ES-I3 (cell line): ENCODE results near the gene MTRF1L.

ENCODE experiments used
- H3K36me3 ChIP-seq: 2 replicates; pipeline ENCODE4 v1.6.1; 2013; ENCODE audit warnings: mild to moderate bottlenecking, low read length, control low read depth, moderate library complexity; ENCODE audit not compliant: insufficient read depth
- H3K4me1 ChIP-seq: 2 replicates; pipeline ENCODE4 v1.6.1; 2013; ENCODE audit warnings: mild to moderate bottlenecking, control low read depth, low read length; ENCODE audit not compliant: insufficient read depth
- H3K9ac ChIP-seq: 2 replicates; pipeline ENCODE4 v1.6.1; 2013; ENCODE audit warnings: low read depth, mild to moderate bottlenecking, low read length, moderate library complexity
- H3K9me3 ChIP-seq: 2 replicates; pipeline ENCODE4 v1.6.1; 2013; ENCODE audit warnings: mild to moderate bottlenecking, low read length, moderate library complexity; ENCODE audit not compliant: control insufficient read depth, insufficient read depth

MTRF1L gene

GRCh38 chr6:152941746-152942145 is 60.8 kb downstream of the MTRF1L start:
- H3K4me1 ChIP-seq, result peaks cover under 1% of the 10 kb centered on the region; the same call in 1 of the 2 replicates
- no peaks in the 10 kb centered on the region for H3K36me3 ChIP-seq
- H3K9ac ChIP-seq, result no peak overlapping the region
- H3K9me3 ChIP-seq, result no peaks in the 10 kb centered on the region
